ENCODE data around the gene ACTN4.
"Not testable (repeated sequence)": the region's sequence is repeated elsewhere in the genome, so short reads cannot be mapped to it uniquely, and the experiment has no call there.

The ACTN4 gene

DNA sequence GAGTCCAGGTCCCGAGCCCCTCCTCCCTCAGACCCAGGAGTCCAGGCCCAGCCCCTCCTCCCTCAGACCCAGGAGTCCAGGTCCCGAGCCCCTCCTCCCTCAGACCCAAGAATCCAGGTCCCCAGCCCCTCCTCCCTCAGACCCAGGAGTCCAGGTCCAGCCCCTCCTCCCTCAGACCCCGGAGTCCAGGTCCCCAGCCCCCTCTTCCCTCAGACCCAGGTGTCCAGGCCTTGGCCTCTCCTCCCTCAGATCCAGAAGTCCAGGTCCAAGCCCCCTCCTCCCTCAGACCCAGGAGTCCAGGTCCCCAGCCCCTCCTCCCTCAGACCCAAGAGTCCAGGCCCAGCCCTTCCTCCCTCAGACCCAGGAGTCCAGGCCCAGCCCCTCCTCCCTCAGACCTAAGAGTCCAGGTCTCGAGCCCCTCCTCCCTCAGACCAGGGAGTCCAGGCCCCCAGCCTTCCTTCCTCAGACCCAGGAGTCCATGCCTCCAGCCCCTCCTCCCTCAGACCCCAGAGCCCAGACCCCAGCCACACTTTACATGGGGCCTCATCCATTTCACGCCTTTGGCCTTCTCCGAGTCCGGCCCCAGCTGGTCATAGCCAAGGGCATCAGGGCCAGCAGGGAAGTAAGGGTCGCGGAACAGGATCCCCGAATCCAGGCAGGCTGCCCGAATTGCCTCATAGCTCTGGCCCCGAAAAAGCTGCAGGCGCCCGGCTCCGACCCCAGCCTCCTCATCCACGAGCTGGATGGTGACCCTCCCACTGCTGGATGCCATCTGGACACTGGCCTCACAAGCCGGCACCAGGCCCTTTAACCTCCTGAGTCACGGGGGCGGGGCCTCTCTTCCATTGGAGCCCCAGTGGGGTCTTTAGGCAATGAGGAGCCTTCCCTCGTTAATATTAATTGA lies 96.2 kb downstream of the ACTN4 start:
- no peak for TF ChIP-seq POLR2A (IDR thresholded peaks at IDR 0.05; ENCODE audit: low read depth, low read length)
- DNase-seq (ENCODE audit: insufficient read length, low spot score) (no peak), FAIRE-seq (no peak)

DNA sequence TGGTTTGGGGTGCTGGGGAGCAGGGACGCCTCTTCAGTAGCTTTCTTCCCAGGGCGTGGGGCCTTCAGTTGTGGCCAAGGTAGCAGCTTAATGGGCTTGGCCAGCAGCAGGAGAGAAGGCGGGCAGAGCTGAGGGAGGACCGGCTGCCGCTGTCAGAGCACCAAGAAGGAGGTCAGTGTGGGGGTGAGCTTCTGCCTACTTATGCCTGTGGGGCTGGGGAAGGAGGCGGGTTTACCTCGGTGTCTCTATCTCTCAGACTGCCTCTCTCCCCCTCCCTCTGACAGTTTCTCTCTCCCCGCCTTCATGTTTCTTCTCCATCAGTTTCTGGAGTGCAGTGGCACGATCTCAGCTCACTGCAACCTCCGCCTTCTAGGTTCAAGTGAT lies 96.8 kb downstream of the ACTN4 start, which contains the start of gene CAPN12:
CAPN12 (minus strand) TSS at position 177 of the 384 bp plus-strand sequence. CDS start 309 bp downstream, outside the sequence.
- DNase-seq (ENCODE audit: insufficient read length, low spot score) (no peak), FAIRE-seq (no peak)
- no peak for TF ChIP-seq POLR2A (IDR thresholded peaks at IDR 0.05; ENCODE audit: low read depth, low read length)

DNA sequence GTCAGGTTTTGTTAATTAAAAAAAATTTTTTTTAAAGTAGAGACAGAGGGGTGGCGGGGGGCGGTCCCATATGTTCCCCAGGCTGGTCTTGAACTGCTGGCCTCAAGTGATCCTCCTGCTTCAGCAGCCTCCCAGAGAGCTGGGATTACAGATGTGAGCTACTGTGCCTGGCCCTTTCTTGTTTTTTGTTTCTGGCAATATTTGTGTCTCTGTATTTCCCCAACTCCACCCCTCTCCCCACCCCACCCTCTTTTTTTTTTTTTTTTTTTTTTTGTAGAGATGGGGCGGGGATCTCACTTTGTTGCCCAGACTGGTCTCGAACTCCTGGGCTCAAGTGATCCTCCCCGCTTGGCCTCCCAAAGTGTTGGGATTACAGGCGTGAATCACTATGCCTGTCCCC lies 97.4 kb downstream of the ACTN4 start:
- no peak for FAIRE-seq
- TF ChIP-seq POLR2A (IDR thresholded peaks at IDR 0.05; ENCODE audit: low read depth, low read length), result no peak
- no peak for DNase-seq (ENCODE audit: insufficient read length, low spot score)

DNA sequence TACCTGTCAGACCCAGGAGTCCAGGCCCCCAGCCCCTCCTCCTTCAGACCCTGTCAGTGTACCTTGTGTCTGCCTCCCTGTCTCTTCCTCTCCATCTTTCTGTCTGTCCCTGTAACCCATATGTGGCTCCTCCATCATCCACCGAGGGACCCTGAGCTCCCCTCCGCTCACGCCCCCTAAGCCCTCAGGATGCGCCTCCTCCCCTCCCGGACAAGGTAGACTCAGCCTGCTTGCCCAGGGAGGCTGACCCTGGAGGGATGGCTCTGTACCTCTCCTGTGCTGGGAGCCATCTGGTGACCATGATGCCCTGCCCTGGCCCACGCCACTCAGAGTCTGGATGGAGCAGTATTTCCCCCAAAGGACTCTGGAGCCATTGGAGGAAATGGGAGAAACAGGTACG lies 97.9 kb downstream of the ACTN4 start:
- DNase-seq (ENCODE audit: insufficient read length, low spot score), result peak; percentile 5
- no peak for FAIRE-seq
- TF ChIP-seq POLR2A (IDR thresholded peaks at IDR 0.05; ENCODE audit: low read depth, low read length), result no peak

DNA sequence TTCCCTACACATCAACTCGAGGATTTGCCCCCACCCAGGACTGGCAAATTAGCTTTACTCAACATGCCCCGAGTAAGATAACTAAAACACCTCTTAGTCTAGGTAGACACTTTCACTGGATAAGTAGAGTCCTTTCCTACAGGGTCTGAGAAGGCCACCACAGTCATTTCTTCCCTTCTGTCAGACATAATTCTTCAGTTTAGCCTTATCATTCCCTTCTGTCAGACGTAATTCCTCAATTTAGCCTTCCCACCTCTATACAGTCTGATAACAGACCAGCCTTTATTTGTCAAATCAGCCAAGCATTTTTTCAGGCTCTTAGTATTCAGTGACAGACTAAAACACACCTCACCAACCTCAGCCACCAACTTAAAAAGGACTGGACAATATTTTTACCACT lies 106.3 kb downstream of the ACTN4 start:
- not testable (repeated sequence) for DNase-seq (ENCODE audit: insufficient read length, low spot score); FAIRE-seq

DNA sequence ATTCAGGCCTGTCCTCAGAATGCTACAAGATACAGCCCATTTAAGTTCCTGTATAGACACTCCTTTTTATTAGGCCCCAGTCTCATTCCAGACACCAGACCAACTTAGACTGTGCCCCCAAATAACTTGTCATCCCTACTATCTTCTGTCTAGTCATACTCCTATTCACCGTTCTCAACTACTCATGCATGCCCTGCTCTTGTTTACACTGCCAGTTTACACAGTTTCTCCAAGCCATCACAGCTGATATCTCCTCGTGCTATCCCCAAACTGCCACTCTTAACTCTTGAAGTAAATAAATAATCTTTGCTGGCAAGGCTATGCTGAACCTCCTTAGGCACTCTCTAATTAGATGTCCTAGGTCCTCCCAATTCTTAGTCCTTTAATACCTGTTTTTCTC lies 106.7 kb downstream of the ACTN4 start:
- not testable (repeated sequence) for FAIRE-seq; DNase-seq (ENCODE audit: insufficient read length, low spot score)

DNA sequence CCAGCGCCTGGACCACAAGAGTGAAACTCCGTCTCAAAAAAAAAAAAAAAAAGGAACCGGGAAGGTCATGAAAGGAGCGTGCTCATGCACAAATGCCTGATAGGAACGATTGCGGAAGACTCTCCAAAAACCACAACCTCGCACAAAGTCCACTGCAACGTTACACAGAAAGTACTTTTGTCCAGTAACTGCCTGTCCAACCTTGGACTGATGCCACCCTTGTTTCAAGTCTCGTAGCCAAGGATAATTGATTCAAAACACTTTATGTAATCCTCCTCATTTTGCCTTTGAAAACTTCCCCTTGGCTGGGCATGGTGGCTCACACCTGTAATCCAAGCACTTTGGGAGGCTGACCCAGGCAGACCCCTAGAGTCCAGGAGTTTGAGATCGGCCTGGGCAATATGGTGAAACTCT lies 112.1 kb downstream of the ACTN4 start:
- TF ChIP-seq POLR2A (IDR thresholded peaks at IDR 0.05; ENCODE audit: low read depth, low read length), result no peak
- no peak for DNase-seq (ENCODE audit: insufficient read length, low spot score)
- no peak for FAIRE-seq

DNA sequence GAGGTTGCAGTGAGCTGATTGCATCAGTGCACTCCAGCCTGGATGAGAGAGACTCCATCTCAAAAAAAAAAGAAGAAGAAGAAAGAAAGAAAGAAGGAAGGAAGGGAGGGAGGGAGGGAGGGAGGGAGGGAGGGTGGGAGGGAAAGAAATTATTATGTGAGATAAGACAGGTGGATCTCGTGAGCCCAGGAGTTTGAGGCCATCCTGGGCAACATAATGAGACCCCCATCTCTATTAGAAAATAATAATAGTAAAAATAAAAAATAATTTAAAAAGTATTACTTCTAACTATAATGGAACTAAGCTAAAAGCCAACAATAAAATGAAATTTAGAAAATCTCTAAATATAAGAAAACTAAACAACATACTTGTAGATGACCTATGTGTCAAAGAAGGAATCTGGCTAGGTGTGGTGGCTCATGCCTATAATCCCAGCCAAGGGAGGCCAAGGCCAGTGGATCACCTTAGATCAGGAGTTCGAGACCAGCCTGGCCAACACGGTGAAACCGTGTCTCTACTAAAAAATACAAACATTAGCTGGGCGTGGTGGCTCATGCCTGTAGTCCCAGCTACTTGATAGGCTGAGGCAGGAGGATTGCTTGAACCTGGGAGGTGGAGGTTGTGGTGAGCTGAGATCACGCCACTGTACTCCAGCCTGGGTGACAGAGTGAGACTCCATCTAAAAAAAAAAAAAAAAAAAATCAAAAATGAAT lies 113.5 kb downstream of the ACTN4 start:
- not testable (repeated sequence) for DNase-seq (ENCODE audit: insufficient read length, low spot score); FAIRE-seq

DNA sequence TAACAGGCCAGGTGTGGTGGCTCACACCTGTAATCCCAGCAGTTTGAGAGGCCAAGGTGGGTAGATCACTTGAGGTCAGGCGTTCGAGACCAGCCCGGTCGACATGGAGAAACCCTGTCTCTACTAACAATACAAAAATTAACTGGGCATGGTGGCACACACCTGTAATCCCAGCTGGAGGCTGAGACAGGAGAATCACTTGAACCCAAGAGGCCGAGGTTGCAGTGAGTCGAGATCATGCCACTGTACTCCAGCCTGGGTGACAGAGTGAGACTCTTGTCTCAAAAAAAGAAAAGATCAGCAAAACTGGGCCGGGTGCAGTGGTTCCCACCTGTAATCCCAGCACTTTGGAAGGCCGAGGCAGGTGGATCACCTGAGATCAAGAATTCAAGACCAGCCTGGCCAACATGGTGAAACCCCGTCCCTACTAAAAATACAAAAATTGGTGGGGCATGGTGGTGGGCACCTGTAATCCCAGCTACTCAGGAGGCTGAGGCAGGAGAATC lies 114.5 kb downstream of the ACTN4 start:
- DNase-seq (ENCODE audit: insufficient read length, low spot score); FAIRE-seq: not testable (repeated sequence)

DNA sequence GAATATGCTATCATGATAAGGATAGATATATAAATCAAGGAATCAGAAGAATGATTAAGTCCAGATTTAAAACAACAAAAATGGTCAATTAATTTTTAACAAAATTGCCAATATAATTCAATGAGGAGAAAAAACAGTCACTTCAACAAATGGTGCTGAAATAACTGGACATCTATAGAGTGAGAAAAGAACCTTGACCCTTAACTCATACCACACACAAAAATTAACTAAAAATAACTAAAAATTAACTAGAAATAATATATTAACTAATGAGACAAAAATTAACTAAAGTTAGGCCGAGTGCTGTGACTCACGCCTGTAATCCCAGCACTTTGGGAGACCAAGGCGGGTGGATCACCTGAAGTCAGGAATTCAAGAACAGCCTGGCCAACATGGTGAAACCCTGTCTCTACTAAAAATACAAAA lies 116.4 kb downstream of the ACTN4 start:
- no peak for FAIRE-seq
- TF ChIP-seq POLR2A (IDR thresholded peaks at IDR 0.05; ENCODE audit: low read depth, low read length), result no peak
- no peak for DNase-seq (ENCODE audit: insufficient read length, low spot score)

DNA sequence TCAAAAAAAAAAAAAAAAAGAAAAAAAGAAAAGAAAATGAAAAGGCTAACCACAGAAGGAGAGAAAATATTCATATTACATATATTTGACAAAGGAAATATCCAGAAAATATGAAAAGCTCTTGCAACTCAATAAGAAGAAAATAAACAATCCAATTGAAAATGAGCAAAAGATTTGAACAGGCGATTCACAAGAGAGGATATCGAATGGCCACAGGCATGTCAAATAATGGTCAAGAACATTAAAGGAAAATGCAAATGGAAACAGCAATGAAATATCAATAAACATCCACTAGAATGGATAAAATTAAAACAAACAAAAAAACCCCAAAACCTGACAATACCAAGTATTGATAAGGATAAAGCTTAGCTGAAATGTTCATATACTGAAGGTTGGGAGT lies 117.8 kb downstream of the ACTN4 start:
- DNase-seq (ENCODE audit: insufficient read length, low spot score) (no peak), FAIRE-seq (no peak)
- TF ChIP-seq POLR2A (IDR thresholded peaks at IDR 0.05; ENCODE audit: low read depth, low read length), result no peak

DNA sequence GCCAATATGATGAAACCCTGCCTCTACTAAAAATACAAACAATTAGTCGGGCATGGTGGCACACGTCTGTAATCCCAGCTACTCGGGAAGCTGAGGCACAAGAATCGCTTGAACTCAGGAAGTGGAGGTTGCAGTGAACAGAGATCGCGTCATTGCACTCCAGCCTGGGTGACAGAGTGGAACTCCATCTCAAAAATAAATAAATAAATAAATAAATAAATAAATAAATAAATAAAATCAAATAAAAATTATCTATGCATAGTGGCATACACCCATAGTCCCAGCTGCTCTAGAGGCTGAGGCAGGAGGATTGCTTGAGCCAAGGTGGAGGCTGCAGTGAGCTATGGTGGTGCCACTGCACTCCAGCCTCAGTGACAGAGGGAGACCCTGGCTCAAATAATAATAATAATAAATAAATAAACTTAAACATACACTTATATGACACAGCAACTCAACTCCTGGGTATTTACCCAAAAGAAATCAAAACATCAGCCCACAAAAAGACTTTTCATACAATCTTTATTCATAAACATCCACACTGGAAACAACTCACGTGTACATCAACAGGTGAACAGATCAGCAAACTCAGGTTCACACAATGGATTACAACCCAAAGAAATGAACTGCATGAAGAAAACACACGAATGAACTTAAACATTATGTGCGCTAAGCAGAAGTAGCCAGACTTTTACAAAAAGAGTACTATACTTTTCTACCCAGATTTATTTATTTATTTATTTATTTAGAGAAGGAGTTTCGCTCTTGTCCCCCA lies 119.0 kb downstream of the ACTN4 start:
- FAIRE-seq, result no peak
- no peak for DNase-seq (ENCODE audit: insufficient read length, low spot score)
- no peak for TF ChIP-seq POLR2A (IDR thresholded peaks at IDR 0.05; ENCODE audit: low read depth, low read length)

DNA sequence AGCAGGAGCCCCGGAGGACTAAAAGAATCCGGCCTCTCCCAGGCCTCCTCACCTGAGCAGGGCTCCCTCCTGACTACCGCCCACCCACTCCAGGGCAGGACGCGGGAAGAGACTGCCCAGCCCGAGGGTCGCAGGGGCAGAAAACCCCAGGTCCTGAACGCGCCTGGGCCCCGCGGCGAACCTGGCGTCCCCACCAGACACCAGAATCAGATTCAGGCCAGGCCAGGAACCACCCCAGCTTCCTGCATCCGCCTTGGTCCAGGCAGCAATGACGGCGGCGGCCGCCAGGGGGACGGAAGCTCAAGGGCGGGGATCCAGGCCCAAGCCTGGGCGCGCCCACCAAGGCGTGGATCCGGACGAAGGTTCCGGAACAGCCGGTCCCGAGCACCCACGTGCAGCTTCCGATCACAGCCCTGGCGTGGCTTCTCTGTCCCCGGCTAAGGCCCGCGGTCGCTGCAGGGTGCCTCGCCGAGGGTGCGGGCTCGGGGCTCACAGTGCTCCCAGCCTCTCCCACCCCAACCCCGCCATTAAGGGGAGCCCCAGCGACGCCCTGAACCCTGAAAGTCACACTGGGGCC lies 122.3 kb downstream of the ACTN4 start:
- FAIRE-seq, result no peak

DNA sequence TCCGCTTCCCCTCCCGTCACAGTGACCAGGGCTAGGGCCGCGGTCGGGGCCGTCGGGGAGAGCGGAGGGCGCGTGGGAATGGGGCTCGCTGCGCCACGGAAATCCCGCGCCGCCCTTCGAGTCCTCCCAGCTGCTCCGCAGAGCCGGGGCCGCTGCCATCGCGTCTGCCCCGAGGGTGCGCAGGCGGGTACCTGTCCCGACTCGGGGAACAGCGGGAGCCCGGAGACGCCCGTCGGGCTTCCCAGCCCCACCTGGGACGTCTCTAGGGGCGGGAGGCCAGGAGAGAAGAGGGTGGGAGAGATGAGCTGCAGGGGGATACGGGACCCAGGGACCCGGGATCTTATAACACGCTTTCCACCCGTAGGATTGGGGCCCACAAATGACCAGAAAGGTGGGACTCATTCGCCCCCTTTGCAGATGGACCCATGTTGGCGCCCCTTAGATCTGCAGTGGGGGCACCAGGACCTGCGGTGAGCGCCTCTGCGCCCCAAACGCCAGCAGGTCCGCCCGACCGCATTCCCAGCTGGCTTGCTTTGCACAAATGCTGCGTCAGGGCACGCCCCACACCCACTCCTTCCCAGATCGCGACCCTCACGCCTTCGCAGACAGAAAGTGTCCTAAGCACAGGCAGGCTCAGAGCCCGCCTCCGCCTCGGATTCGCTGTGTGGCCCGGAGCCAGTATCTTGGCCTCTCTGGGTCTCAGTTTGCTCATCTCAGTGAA lies 122.9 kb downstream of the ACTN4 start:
- DNase-seq (ENCODE audit: insufficient read length, low spot score); FAIRE-seq: not testable (repeated sequence)

More for the DNA sequence above, 122.3 kb downstream of the ACTN4 start:
- TF ChIP-seq POLR2A (IDR thresholded peaks at IDR 0.05; ENCODE audit: low read depth, low read length), result no peak
- DNase-seq (ENCODE audit: insufficient read length, low spot score), result no peak

DNA sequence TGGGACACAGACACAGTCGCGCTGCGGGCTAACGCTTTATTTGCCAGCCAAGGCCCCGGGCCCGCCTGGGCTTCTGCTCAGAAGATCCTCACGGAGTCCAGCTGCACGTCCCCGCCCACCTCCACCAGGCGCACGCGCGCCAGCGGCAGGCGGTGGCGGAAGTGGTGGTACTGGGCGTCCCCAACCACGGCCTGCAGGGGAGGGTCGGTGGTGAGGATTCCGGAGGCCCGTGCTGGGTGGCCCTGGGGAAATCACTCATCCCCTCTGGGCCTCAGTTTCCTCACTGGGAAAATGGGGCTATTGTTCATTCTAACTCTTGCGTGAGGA lies 123.5 kb downstream of the ACTN4 start:
- not testable (repeated sequence) for DNase-seq (ENCODE audit: insufficient read length, low spot score); FAIRE-seq

DNA sequence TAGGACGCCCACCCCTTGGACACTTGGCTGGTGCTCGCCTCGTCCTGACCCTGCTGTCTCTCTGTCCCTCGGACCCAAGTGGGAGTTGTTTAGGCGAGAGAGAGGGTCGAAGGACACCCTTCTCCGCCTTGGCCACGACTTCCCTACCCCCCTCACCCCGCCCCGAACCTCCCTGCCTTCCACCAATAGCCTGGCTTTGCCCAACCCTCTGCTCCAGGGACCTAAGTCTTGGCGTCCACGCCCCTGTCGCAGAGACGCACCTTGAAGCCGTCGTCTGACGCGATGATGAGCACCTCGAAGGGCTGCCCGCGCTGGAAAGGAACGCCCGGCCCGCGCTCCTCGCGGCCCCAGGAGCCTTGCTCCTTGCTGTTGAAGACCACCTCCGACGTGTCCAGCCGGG lies 124.1 kb downstream of the ACTN4 start:
- not testable (repeated sequence) for FAIRE-seq; DNase-seq (ENCODE audit: insufficient read length, low spot score)
